GM12873 (cell line): Measurements from ENCODE around the gene DIO1.
A peak's percentile ranks its signal among the peaks of the same experiment; 100 is the strongest.

ENCODE experiments used
- CTCF ChIP-seq: IDR thresholded peaks from 2 replicates; pipeline ENCODE4 v1.5.1; 2012; ENCODE audit warnings: low read depth, mild to moderate bottlenecking, moderate library complexity, low read length, control low read depth; ENCODE audit not compliant: insufficient read depth; ENCODE audit errors: missing control alignments

DIO1 gene

GRCh38 chr1:53945433-53946251 is 51.7 kb downstream of the DIO1 start, which contains the start of gene IFT25:
TSS of gene IFT25 (minus strand) at chr1:53945699. CDS start at chr1:53940082, 5,617 bp downstream.
- TF ChIP-seq CTCF: no peak

GRCh38 chr1:53946252-53947171 is 52.5 kb downstream of the DIO1 start, which contains the start of gene LRRC42:
TSS of gene LRRC42 (plus strand) at chr1:53946350. CDS start at chr1:53952000, 5,650 bp downstream.
- TF ChIP-seq CTCF: peak; percentile 40

DNA sequence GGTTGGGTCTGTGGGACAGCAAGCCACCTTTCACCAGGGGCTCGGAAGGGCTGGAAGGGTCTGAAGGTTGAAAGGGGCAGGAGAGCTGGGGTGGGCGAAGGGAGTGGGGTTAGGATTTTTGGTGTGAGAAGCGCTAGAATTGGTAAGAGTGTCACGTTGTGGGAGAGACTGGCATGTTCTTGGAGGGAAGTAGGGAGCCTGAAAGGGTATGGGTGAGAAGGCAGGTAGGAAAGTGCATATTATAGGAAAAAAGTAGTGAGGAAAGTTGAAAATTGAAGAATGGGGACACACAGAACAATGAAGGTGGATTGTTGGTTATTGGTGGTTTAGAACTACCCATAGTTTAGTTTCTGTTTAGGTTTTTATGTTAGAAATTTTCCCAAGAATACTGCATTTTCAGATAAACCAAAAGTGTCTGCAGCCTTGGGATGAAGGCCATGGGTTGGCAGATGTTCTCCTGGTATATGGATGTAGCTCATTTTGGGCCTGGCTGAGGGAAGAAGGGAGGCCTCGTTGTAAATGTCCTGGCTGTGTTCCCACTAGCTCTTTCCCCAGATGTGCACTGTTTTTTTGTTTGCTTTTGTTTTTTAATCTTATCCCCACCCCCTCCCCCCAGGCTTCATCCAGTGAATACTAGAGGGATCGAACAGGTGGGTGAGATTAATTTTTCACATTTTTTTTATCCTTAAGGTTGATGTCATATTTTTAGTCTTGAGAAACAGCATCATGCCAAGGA is 53.4 kb downstream of the DIO1 start:
- no peak for TF ChIP-seq CTCF

- no peak for TF ChIP-seq CTCF
Observed at GRCh38 chr1:53948291-53948690, 54.3 kb downstream of the DIO1 start.

DNA sequence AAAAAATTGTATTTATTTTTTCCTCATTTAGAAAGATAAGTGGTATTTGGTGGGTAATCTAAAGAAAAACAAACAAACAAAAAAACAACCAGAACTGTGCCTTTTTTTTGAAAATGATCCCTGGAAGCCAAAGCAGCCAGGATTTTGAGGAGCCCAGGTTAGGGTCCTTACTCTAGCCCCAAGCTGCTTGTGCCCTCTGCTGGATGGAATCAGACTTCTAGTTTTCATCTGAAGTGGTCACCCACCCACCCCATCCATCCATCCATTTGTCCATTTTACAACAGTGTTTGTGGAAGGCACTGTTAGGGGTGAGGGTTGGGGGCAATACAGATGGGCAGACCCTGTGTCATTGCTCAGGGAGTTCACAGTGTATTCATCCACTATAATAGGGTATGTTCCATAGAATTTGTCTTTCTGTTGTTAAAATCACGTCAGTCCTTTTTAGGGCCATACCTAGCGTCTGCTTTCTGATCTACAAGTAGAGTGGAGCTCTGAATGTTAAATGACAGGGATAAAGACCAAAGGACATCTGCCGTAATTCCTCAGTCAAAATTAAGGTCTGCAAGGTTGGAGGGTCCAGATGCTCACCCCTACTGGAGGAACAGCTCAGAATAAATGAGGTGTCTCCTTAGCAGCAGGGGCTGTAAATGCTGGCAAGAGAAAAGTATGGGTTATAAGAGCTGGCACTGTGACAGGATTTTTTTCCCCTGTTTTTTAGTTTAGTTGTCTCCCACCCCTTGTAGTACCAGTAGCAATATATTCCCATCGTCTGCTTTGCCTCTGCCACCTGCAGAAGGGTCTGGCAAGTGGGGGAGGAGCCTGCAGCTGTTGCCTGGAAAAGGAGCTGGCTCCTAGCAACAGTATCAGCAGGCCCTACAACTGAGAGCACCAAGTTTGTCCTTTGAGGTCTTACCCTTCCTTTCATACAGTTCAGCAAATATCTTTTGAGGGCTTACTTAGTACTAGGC is 55.3 kb downstream of the DIO1 start:
- peak; percentile 69 for TF ChIP-seq CTCF

DNA sequence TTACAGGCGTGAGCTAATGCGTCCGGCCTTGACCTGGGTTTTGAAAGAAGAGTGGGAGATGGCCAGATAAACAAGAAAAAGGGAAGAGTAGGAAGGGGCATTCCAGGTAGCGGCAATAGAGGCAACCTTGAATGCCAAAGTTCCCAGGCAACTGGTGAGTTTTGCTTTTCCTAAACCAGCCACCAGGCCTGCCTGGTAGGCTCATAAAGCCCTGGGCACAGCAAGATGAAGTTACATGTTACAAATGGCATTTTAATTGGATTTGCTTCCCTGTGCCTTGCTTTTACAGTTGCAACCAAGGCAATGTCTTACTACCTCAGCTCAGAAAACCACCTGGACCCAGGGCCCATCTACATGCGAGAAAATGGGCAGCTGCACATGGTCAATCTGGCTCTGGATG is 57.7 kb downstream of the DIO1 start:
- TF ChIP-seq CTCF: no peak
